Neural cell (in vitro differentiated cells): ENCODE results near the gene KRTAP13-4. TPM values are rescaled to one million over a fixed set of nuclear protein-coding genes. Genes with fewer than 3 reads are reported as not detected.

Experiments
- H2AFZ ChIP-seq: fragments of 200-600, 300-800 bp; sonication (generic), shearing (Covaris generic); 2 replicates; pipeline ENCODE4 v1.6.0; 2014; ENCODE audit warnings: low read depth, mild to moderate bottlenecking, antibody characterized with exemption, low read length, moderate library complexity
- H3F3A ChIP-seq: fragments of 200-600 bp; shearing (Covaris generic); 2 replicates; pipeline ENCODE4 v1.6.1; 2016; ENCODE audit warnings: mild to moderate bottlenecking, moderate library complexity, mixed read lengths, antibody characterized with exemption, low read length; ENCODE audit not compliant: insufficient read depth, poor library complexity, severe bottlenecking
- H3K27ac ChIP-seq: fragments of 200-600, 300-800 bp; sonication (generic), shearing (Covaris generic); 2 replicates; pipeline ENCODE4 v1.5.1; 2014; ENCODE audit warnings: mild to moderate bottlenecking, low read length, moderate library complexity
- H3K27me3 ChIP-seq: fragments of 300-800, 200-600 bp; sonication (generic), shearing (Covaris generic); 2 replicates; pipeline ENCODE4 v1.6.0; 2014; ENCODE audit warnings: mild to moderate bottlenecking, low read depth, low read length, moderate library complexity; ENCODE audit not compliant: insufficient read depth
- H3K36me3 ChIP-seq: fragments of 300-800, 200-600 bp; sonication (generic), shearing (Covaris generic); 2 replicates; pipeline ENCODE4 v1.5.1; 2014; ENCODE audit warnings: mild to moderate bottlenecking, antibody characterized with exemption, low read length, moderate library complexity; ENCODE audit not compliant: insufficient read depth
- H3K4me2 ChIP-seq: fragments of 300-800, 200-600 bp; sonication (generic), shearing (Covaris generic); 2 replicates; pipeline ENCODE4 v1.6.0; 2014; ENCODE audit warnings: mild to moderate bottlenecking, low read length
- H3K4me3 ChIP-seq: fragments of 300-800, 200-600 bp; sonication (generic), shearing (Covaris generic); 2 replicates; pipeline ENCODE4 v1.5.1; 2014; ENCODE audit warnings: mild to moderate bottlenecking, low read length, moderate library complexity
- H3K79me2 ChIP-seq: fragments of 200-600 bp; shearing (Covaris generic); replicated peaks from 2 replicates; pipeline ENCODE4 v1.6.0; 2014; ENCODE audit warnings: mild to moderate bottlenecking, low read length, moderate library complexity; ENCODE audit not compliant: insufficient read depth
- H3K9ac ChIP-seq: fragments of 300-800, 200-600 bp; sonication (generic), shearing (Covaris generic); 2 replicates; pipeline ENCODE4 v1.6.1; 2016; ENCODE audit warnings: mild to moderate bottlenecking, low read length, mixed read lengths
- H3K9me2 ChIP-seq: fragments of 200-600 bp; shearing (Covaris generic); 2 replicates; pipeline ENCODE4 v1.6.1; 2016; ENCODE audit warnings: mild to moderate bottlenecking, low read length, mixed read lengths; ENCODE audit not compliant: insufficient read depth
- H3K9me3 ChIP-seq: fragments of 200-600, 300-800 bp; sonication (generic), shearing (Covaris generic); 2 replicates; pipeline ENCODE4 v1.6.1; 2016; ENCODE audit warnings: mild to moderate bottlenecking, mixed run types, low read length, moderate library complexity, mixed read lengths
- H4K20me1 ChIP-seq: fragments of 200-600 bp; shearing (Covaris generic); 2 replicates; pipeline ENCODE4 v1.6.1; 2016; ENCODE audit warnings: mild to moderate bottlenecking, mixed run types; ENCODE audit not compliant: insufficient read depth
- CTCF ChIP-seq: fragments of 450-650 bp; IDR thresholded peaks from 2 replicates; pipeline ENCODE4 v1.5.1; 2014; ENCODE audit warnings: antibody characterized with exemption, mild to moderate bottlenecking, moderate library complexity; ENCODE audit not compliant: poor library complexity, severe bottlenecking
- EP300 ChIP-seq: fragments of 450-650 bp; conservative IDR thresholded peaks from 2 replicates; pipeline ENCODE4 v1.6.1; 2014; ENCODE audit warnings: antibody characterized with exemption, mild to moderate bottlenecking, moderate library complexity; ENCODE audit not compliant: poor library complexity, severe bottlenecking
- EZH2 ChIP-seq: fragments of 200-600, 300-800 bp; shearing (Covaris generic), sonication (generic); IDR thresholded peaks from 2 replicates; pipeline ENCODE4 v1.6.1; 2014; ENCODE audit warnings: antibody characterized with exemption, low read length, borderline replicate concordance, mild to moderate bottlenecking; ENCODE audit not compliant: insufficient read depth, poor library complexity, severe bottlenecking
- MXI1 ChIP-seq: fragments of 450-650 bp; conservative IDR thresholded peaks from 2 replicates; pipeline ENCODE4 v1.6.1; 2014; ENCODE audit warnings: antibody characterized with exemption, mild to moderate bottlenecking; ENCODE audit not compliant: poor library complexity, severe bottlenecking
- POLR2AphosphoS5 ChIP-seq: IDR thresholded peaks from 2 replicates; pipeline ENCODE4 v1.6.1; 2012
- RAD21 ChIP-seq: fragments of 450-650 bp; conservative IDR thresholded peaks from 2 replicates; pipeline ENCODE4 v1.6.1; 2014; ENCODE audit warnings: antibody characterized with exemption, mild to moderate bottlenecking, moderate library complexity
- REST ChIP-seq: IDR thresholded peaks from 2 replicates; pipeline ENCODE4 v1.6.1; 2012; ENCODE audit warnings: borderline replicate concordance
- SMC3 ChIP-seq: fragments of 450-650 bp; conservative IDR thresholded peaks from 2 replicates; pipeline ENCODE4 v1.6.1; 2014; ENCODE audit warnings: antibody characterized with exemption, mild to moderate bottlenecking, moderate library complexity; ENCODE audit not compliant: poor library complexity
- TAF1 ChIP-seq: IDR thresholded peaks from 2 replicates; pipeline ENCODE4 v1.6.1; 2012; ENCODE audit warnings: low read depth
- polyA minus RNA-seq: library from RNA; depleted of rRNA, polyadenylated mRNA; stranded (reverse); fragments of >200 nt; gene quantifications from 2 replicates; pipeline ENCODE4 v1.2.3, GENCODE V29; 2014
- polyA plus RNA-seq: library from polyadenylated mRNA; depleted of rRNA; stranded (reverse); fragments of >200 nt; gene quantifications from 2 replicates; pipeline ENCODE4 v1.2.3, GENCODE V29; 2014

KRTAP13-4 gene
- not detected in 2 replicates for polyA plus RNA-seq
- polyA minus RNA-seq, result not detected in 2 replicates

GRCh38 chr21:30430170-30430655 is at the start of gene KRTAP13-4:
KRTAP13-4 (plus strand) TSS chr21:30430220; CDS start chr21:30430276, 56 bp downstream.
- Histone ChIP-seq H3F3A (no peaks in the 10 kb centered on the region), H3K9me3 (no peaks in the 10 kb centered on the region), H3K36me3 (no peaks in the 10 kb centered on the region), H2AFZ (no peak within 1 kb of the TSS), H4K20me1 (no peaks in the 10 kb centered on the region), H3K9me2 (no peaks in the 10 kb centered on the region), H3K4me3 (no peak within 1 kb of the TSS), H3K27ac (no peak within 1 kb of the TSS), H3K27me3 (no peaks in the 10 kb centered on the region), H3K9ac (no peak within 1 kb of the TSS), H3K4me2 (no peak within 1 kb of the TSS), H3K79me2 (no peaks in the 10 kb centered on the region)
- no peak for TF ChIP-seq REST
- no peak for TF ChIP-seq MXI1
- no peak for TF ChIP-seq TAF1

- no peaks in the 10 kb centered on the region for H4K20me1 ChIP-seq
- H3K36me3 ChIP-seq, result no peaks in the 10 kb centered on the region
- H3F3A ChIP-seq, result no peaks in the 10 kb centered on the region
- H3K4me3 ChIP-seq, result no peak overlapping the region
- H3K9me2 ChIP-seq, result no peaks in the 10 kb centered on the region
- no peaks in the 10 kb centered on the region for H3K9me3 ChIP-seq
- no peaks in the 10 kb centered on the region for H3K79me2 ChIP-seq
- no peak overlapping the region for H3K9ac ChIP-seq
- H2AFZ ChIP-seq, result no peak overlapping the region
- H3K27me3 ChIP-seq, result no peaks in the 10 kb centered on the region
- H3K27ac ChIP-seq, result no peak overlapping the region
- TF ChIP-seq MXI1 (no peak), EP300 (peak; percentile 83), SMC3 (no peak), POLR2AphosphoS5 (peak; percentile 74), REST (no peak), RAD21 (no peak), EZH2 (no peak), TAF1 (no peak), CTCF (no peak)
- H3K4me2 ChIP-seq, result no peak overlapping the region
These were observed 47.8 kb upstream of the KRTAP13-4 start for GRCh38 chr21:30382201-30382600.
